Measurements from ENCODE around the gene SF1. TPM values are rescaled to one million over a fixed set of nuclear protein-coding genes. Genes with fewer than 3 reads are reported as not detected.

Gene SF1
- polyA plus RNA-seq, 1 of the 3 experiments (the other 2 are of a cell fraction), result 66.3 TPM

DNA sequence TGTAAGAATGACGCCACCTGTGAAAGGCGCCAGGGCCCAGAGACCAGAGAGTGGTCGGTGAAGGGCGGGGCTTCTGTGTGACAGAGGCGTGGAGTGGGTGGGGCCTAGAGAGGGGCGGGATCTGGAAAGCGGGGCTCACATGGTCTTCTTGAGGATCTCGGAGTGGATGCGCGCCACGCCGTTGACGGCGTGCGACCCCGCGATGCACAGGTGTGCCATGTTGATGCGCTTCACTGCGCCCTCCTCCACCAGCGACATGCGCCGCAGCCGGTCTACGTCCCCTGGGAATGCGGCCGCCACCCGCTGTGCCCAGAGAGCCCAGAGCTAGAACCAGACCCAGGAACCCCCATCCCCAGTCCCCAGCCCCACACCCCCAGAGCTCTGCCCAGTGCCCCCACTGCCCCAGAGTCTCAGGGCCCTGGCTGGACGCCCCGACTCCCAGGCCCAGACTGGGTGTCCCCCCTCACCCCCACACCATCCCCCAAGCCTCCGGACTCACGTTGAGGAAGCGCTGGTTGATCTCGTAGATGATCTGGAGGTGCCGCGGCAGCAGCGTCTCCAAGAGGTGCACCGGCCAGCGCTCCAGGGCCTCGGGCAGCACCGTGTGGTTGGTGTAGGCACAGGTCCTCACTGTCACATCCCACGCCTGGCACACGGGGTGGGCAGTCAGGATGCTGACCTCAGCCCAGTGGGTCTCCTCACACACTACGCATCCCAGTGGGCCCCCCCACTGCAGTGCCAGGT lies 24.8 kb downstream of the SF1 start (continued):
- TF ChIP-seq RAD21 (IDR thresholded peaks at IDR 0.05; ENCODE audit: low read length), result no peak

- DNase-seq, result no peak
- H3F3A ChIP-seq (replicated peaks; ENCODE audit: insufficient read depth), result peaks cover 16% of the 10 kb centered on the region
- peaks cover 2% of the 10 kb centered on the region; the same call in 1 of the 2 replicates for H4K20me1 ChIP-seq (ENCODE audit: insufficient read depth)
- TF ChIP-seq RAD21 (IDR thresholded peaks at IDR 0.05; ENCODE audit: low read length) (no peak), FOXJ3 (CRISPR knock-in tag; IDR thresholded peaks at IDR 0.05) (no peak), USF1 (IDR thresholded peaks at IDR 0.05; ENCODE audit: borderline replicate concordance, low read depth) (no peak), TEAD4 (IDR thresholded peaks at IDR 0.05; ENCODE audit: borderline replicate concordance, insufficient read depth) (no peak), MXI1 (IDR thresholded peaks at IDR 0.05; ENCODE audit: low read depth, low read length) (no peak), JUND (IDR thresholded peaks at IDR 0.05) (no peak), GATA2 (CRISPR knock-in tag; IDR thresholded peaks at IDR 0.05) (no peak), POLR2AphosphoS5 (IDR thresholded peaks at IDR 0.05; ENCODE audit: low read depth, low read length) (no peak), SMC3 (IDR thresholded peaks at IDR 0.05; ENCODE audit: low read depth, low read length) (no peak), EP300 (IDR thresholded peaks at IDR 0.05; ENCODE audit: borderline replicate concordance in 1 of 2, low read depth in 1 of 2, low read length in 1 of 2) (no peak), RCOR1 (IDR thresholded peaks at IDR 0.05; ENCODE audit: low read length) (no peak), MEF2A (IDR thresholded peaks at IDR 0.05; ENCODE audit: borderline replicate concordance, low read depth) (no peak), GABPA (IDR thresholded peaks at IDR 0.05; ENCODE audit: low read depth) (no peak), CTCF (IDR thresholded peaks at IDR 0.05) (no peak), USF2 (IDR thresholded peaks at IDR 0.05; ENCODE audit: borderline replicate concordance, low read depth, low read length) (no peak)
- TF ChIP-seq, protein P1, sequence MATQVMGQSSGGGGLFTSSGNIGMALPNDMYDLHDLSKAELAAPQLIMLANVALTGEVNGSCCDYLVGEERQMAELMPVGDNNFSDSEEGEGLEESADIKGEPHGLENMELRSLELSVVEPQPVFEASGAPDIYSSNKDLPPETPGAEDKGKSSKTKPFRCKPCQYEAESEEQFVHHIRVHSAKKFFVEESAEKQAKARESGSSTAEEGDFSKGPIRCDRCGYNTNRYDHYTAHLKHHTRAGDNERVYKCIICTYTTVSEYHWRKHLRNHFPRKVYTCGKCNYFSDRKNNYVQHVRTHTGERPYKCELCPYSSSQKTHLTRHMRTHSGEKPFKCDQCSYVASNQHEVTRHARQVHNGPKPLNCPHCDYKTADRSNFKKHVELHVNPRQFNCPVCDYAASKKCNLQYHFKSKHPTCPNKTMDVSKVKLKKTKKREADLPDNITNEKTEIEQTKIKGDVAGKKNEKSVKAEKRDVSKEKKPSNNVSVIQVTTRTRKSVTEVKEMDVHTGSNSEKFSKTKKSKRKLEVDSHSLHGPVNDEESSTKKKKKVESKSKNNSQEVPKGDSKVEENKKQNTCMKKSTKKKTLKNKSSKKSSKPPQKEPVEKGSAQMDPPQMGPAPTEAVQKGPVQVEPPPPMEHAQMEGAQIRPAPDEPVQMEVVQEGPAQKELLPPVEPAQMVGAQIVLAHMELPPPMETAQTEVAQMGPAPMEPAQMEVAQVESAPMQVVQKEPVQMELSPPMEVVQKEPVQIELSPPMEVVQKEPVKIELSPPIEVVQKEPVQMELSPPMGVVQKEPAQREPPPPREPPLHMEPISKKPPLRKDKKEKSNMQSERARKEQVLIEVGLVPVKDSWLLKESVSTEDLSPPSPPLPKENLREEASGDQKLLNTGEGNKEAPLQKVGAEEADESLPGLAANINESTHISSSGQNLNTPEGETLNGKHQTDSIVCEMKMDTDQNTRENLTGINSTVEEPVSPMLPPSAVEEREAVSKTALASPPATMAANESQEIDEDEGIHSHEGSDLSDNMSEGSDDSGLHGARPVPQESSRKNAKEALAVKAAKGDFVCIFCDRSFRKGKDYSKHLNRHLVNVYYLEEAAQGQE (IDR thresholded peaks at IDR 0.05; ENCODE audit: low read depth, low read length), result no peak
- no peaks in the 10 kb centered on the region for H3K79me2 ChIP-seq (ENCODE audit: insufficient read depth)
- no peaks in the 10 kb centered on the region for H3K27me3 ChIP-seq (ENCODE audit: insufficient read depth)
- POLR2A ChIA-PET, result no interaction called here
- H3K27ac ChIP-seq (ENCODE audit: low read depth in 2 of 2, low read length in 1 of 2), result no peak overlapping the region
- no peak overlapping the region for H2AFZ ChIP-seq (ENCODE audit: low read depth)
- H3K9me3 ChIP-seq, result no peaks in the 10 kb centered on the region
- no peak overlapping the region for H3K4me2 ChIP-seq
- H3K4me3 ChIP-seq (ENCODE audit: low read depth in 2 of 2, low read length in 1 of 2), result no peak overlapping the region
- 92% methylated on average over 6 of the region's 7 CpGs for WGBS (ENCODE audit: low lambda C conversion rate)
- no peaks in the 10 kb centered on the region; a peak in 1 of 4 replicates for H3K4me1 ChIP-seq (ENCODE audit: control insufficient read depth in 1 of 2, insufficient read depth in 2 of 2, low read depth in 1 of 2, low read length in 1 of 2)
- no peaks in the 10 kb centered on the region for H3K36me3 ChIP-seq (replicated peaks in 1 of 2; ENCODE audit: control insufficient read depth in 1 of 2, insufficient read depth in 2 of 2, low read length in 1 of 2)
- CTCF ChIA-PET, result interaction anchor here (1.2 to 3.4 kb wide), 3 partner anchors 9 to 15 kb away, joined by 3 to 15 read pairs (median 10); partner anchors contain the start of gene RASGRP2
- no peaks in the 10 kb centered on the region for H3K9me2 ChIP-seq
- no peak overlapping the region for H3K9ac ChIP-seq
Observed at GRCh38 chr11:64753019-64753379, 25.3 kb downstream of the SF1 start.

All from SK-N-SH (cell line).